Amniotic stem cell (primary cell): ENCODE data around the gene PSG6.
A peak's percentile ranks its signal among the peaks of the same experiment; 100 is the strongest.
"Not testable (repeated sequence)": the region's sequence is repeated elsewhere in the genome, so short reads cannot be mapped to it uniquely, and the experiment has no call there.

Experiments
- DNase-seq: peaks from one replicate; lab custom pipeline; 2025; lab: John Stamatoyannopoulos, UW

PSG6 gene

GRCh38 chr19:42906162-42906561 lies 11.5 kb downstream of the PSG6 start:
- not testable (repeated sequence) for DNase-seq

- DNase-seq = not testable (repeated sequence)
Observed at GRCh38 chr19:42900561-42900960, 17.1 kb downstream of the PSG6 start.

GRCh38 chr19:42899674-42900073 lies 18.0 kb downstream of the PSG6 start:
- not testable (repeated sequence) for DNase-seq

- not testable (repeated sequence) for DNase-seq
Observed at GRCh38 chr19:42899110-42899509, 18.6 kb downstream of the PSG6 start.

- not testable (repeated sequence) for DNase-seq
Observed at GRCh38 chr19:42898656-42899055, 19.0 kb downstream of the PSG6 start.

GRCh38 chr19:42897729-42898128 lies 20.0 kb downstream of the PSG6 start:
- not testable (repeated sequence) for DNase-seq

- not testable (repeated sequence) for DNase-seq
Observed at GRCh38 chr19:42890446-42890845, 27.2 kb downstream of the PSG6 start.

- not testable (repeated sequence) for DNase-seq
Observed at GRCh38 chr19:42887876-42888445, 29.7 kb downstream of the PSG6 start.

GRCh38 chr19:42882730-42883129 lies 35.0 kb downstream of the PSG6 start:
- DNase-seq = not testable (repeated sequence)

GRCh38 chr19:42882010-42882409 lies 35.7 kb downstream of the PSG6 start:
- not testable (repeated sequence) for DNase-seq

- not testable (repeated sequence) for DNase-seq
Observed at GRCh38 chr19:42881279-42881678, 36.4 kb downstream of the PSG6 start.

- not testable (repeated sequence) for DNase-seq
Observed at GRCh38 chr19:42880621-42881020, 37.1 kb downstream of the PSG6 start.

- DNase-seq = no peak
Observed at GRCh38 chr19:42879613-42880012, 38.1 kb downstream of the PSG6 start, which contains the start of gene PSG1. Gene PSG1, minus strand, starts transcription at chr19:42879713. Its CDS starts 132 bp downstream, at chr19:42879581.

GRCh38 chr19:42876596-42876995 lies 41.1 kb downstream of the PSG6 start:
- not testable (repeated sequence) for DNase-seq

- not testable (repeated sequence) for DNase-seq
Observed at GRCh38 chr19:42875881-42876280, 41.8 kb downstream of the PSG6 start.

- peak; percentile 3 for DNase-seq
Observed at GRCh38 chr19:42874901-42875813, 42.5 kb downstream of the PSG6 start.

GRCh38 chr19:42874136-42874535 lies 43.6 kb downstream of the PSG6 start:
- DNase-seq = not testable (repeated sequence)

GRCh38 chr19:42872608-42873007 lies 45.1 kb downstream of the PSG6 start:
- no peak for DNase-seq

- no peak for DNase-seq
Observed at GRCh38 chr19:42857544-42857867, 60.2 kb downstream of the PSG6 start.

- not testable (repeated sequence) for DNase-seq
Observed at GRCh38 chr19:42856866-42857543, 60.7 kb downstream of the PSG6 start.

GRCh38 chr19:42854745-42855144 lies 62.9 kb downstream of the PSG6 start:
- DNase-seq = not testable (repeated sequence)

GRCh38 chr19:42853231-42853630 lies 64.5 kb downstream of the PSG6 start:
- DNase-seq = not testable (repeated sequence)

GRCh38 chr19:42852821-42853220 lies 64.9 kb downstream of the PSG6 start:
- DNase-seq = not testable (repeated sequence)
